KMS-11 (cell line): Measurements from ENCODE around the gene S100A8.

Experiments used
- H2AFZ ChIP-seq: fragments of 200-600 bp; sonication (generic); 2 replicates; pipeline ENCODE4 v1.6.1; 2016; ENCODE audit warnings: antibody characterized with exemption, mixed run types, low read depth
- H3K27ac ChIP-seq: fragments of 200-600 bp; sonication (generic); 2 replicates; pipeline ENCODE4 v1.6.1; 2016; ENCODE audit warnings: mild to moderate bottlenecking, mixed run types
- H3K27me3 ChIP-seq: fragments of 200-600 bp; sonication (generic); 2 replicates; pipeline ENCODE4 v1.6.1; 2017; ENCODE audit warnings: mild to moderate bottlenecking, low read depth, mixed run types, moderate library complexity; ENCODE audit not compliant: insufficient read depth
- H3K36me3 ChIP-seq: fragments of 200-600 bp; sonication (generic); 2 replicates; pipeline ENCODE4 v1.6.1; 2017; ENCODE audit warnings: mild to moderate bottlenecking, mixed run types; ENCODE audit not compliant: insufficient read depth
- H3K4me1 ChIP-seq: fragments of 200-600 bp; sonication (generic); 2 replicates; pipeline ENCODE4 v1.6.1; 2016; ENCODE audit warnings: mild to moderate bottlenecking, low read depth, mixed run types; ENCODE audit not compliant: poor library complexity, severe bottlenecking
- H3K4me2 ChIP-seq: fragments of 200-600 bp; sonication (generic); 2 replicates; pipeline ENCODE4 v1.7.0; 2016; ENCODE audit warnings: mild to moderate bottlenecking, mixed run types
- H3K4me3 ChIP-seq: fragments of 200-600 bp; sonication (generic); IDR thresholded peaks from 2 replicates; pipeline ENCODE4 v1.6.1; 2017; ENCODE audit warnings: low read depth, low read length, mixed read lengths; ENCODE audit not compliant: insufficient read depth
- H3K79me2 ChIP-seq: fragments of 200-600 bp; sonication (generic); 2 replicates; pipeline ENCODE4 v1.6.1; 2016; ENCODE audit warnings: low read depth, mixed run types; ENCODE audit not compliant: insufficient read depth
- H3K9ac ChIP-seq: fragments of 200-600 bp; sonication (generic); 2 replicates; pipeline ENCODE4 v1.6.1; 2016; ENCODE audit warnings: mild to moderate bottlenecking, mixed run types
- H4K20me1 ChIP-seq: fragments of 200-600 bp; sonication (generic); 2 replicates; pipeline ENCODE4 v1.6.1; 2016; ENCODE audit warnings: mild to moderate bottlenecking, mixed run types; ENCODE audit not compliant: insufficient read depth
- TF ChIP-seq, protein P1 (sequence below): fragments of 200-600 bp; sonication (generic); conservative IDR thresholded peaks from 2 replicates; pipeline ENCODE4 v1.6.1; 2017; ENCODE audit warnings: low read depth, mild to moderate bottlenecking, antibody characterized with exemption, low read length, moderate library complexity, mixed read lengths

Gene S100A8

GRCh38 chr1:153386500-153386901, 4.4 kb downstream of the S100A8 start:
- H3K27me3 ChIP-seq = no peaks in the 10 kb centered on the region
- H4K20me1 ChIP-seq = no peaks in the 10 kb centered on the region
- no peak overlapping the region for H3K9ac ChIP-seq
- H3K4me3 ChIP-seq = no peak overlapping the region
- H3K79me2 ChIP-seq = no peaks in the 10 kb centered on the region
- H3K4me2 ChIP-seq = no peak overlapping the region
- no peak overlapping the region for H3K27ac ChIP-seq
- no peaks in the 10 kb centered on the region for H3K36me3 ChIP-seq
- no peak overlapping the region for H2AFZ ChIP-seq
- TF ChIP-seq, protein P1, sequence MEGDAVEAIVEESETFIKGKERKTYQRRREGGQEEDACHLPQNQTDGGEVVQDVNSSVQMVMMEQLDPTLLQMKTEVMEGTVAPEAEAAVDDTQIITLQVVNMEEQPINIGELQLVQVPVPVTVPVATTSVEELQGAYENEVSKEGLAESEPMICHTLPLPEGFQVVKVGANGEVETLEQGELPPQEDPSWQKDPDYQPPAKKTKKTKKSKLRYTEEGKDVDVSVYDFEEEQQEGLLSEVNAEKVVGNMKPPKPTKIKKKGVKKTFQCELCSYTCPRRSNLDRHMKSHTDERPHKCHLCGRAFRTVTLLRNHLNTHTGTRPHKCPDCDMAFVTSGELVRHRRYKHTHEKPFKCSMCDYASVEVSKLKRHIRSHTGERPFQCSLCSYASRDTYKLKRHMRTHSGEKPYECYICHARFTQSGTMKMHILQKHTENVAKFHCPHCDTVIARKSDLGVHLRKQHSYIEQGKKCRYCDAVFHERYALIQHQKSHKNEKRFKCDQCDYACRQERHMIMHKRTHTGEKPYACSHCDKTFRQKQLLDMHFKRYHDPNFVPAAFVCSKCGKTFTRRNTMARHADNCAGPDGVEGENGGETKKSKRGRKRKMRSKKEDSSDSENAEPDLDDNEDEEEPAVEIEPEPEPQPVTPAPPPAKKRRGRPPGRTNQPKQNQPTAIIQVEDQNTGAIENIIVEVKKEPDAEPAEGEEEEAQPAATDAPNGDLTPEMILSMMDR = no peak
- H3K4me1 ChIP-seq = no peaks in the 10 kb centered on the region

GRCh38 chr1:153384958-153385580, 5.8 kb downstream of the S100A8 start:
- Histone ChIP-seq H3K27ac (no peak overlapping the region), H3K4me1 (no peaks in the 10 kb centered on the region), H3K4me3 (no peak overlapping the region), H3K79me2 (no peaks in the 10 kb centered on the region), H3K9ac (no peak overlapping the region), H3K36me3 (no peaks in the 10 kb centered on the region), H3K4me2 (no peak overlapping the region), H3K27me3 (no peaks in the 10 kb centered on the region), H4K20me1 (no peaks in the 10 kb centered on the region), H2AFZ (no peak overlapping the region)
- TF ChIP-seq, protein P1 = no peak

- H2AFZ ChIP-seq = no peak overlapping the region
- H3K36me3 ChIP-seq = no peaks in the 10 kb centered on the region
- no peaks in the 10 kb centered on the region for H3K4me1 ChIP-seq
- H3K4me2 ChIP-seq = no peak overlapping the region
- TF ChIP-seq, protein P1 = no peak
- no peak overlapping the region for H3K4me3 ChIP-seq
- no peak overlapping the region for H3K27ac ChIP-seq
- no peaks in the 10 kb centered on the region for H3K27me3 ChIP-seq
- no peaks in the 10 kb centered on the region for H3K79me2 ChIP-seq
- H3K9ac ChIP-seq = no peak overlapping the region
- no peaks in the 10 kb centered on the region for H4K20me1 ChIP-seq
Measured at GRCh38 chr1:153380711-153381110, 10.2 kb downstream of the S100A8 start.

DNA sequence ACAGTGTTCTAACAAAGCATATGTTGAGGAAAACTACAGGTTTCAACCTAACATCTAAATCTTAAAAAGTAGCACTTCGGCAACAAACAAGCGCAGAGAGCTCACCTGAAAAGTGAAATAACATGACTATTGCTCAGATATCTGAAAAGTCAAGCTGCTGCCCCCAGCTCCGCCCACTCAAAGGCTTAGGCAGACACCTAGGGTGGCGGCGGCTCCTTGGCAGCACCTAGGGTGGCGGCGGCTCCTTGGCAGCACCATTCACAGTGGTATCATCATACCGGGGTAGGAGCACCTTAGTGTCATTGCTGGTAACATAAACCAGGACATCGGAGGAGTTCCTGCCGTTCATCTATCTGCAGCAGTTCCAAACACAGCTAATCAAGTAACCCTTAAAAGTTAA, 11.3 kb downstream of the S100A8 start:
- no peak overlapping the region for H3K9ac ChIP-seq
- no peak overlapping the region for H3K4me3 ChIP-seq
- TF ChIP-seq, protein P1 = no peak
- no peaks in the 10 kb centered on the region for H3K79me2 ChIP-seq
- H4K20me1 ChIP-seq = no peaks in the 10 kb centered on the region
- H2AFZ ChIP-seq = no peak overlapping the region
- H3K36me3 ChIP-seq = no peaks in the 10 kb centered on the region
- no peaks in the 10 kb centered on the region for H3K27me3 ChIP-seq
- no peaks in the 10 kb centered on the region for H3K4me1 ChIP-seq
- no peak overlapping the region for H3K4me2 ChIP-seq
- no peak overlapping the region for H3K27ac ChIP-seq
